ENCODE results near the gene MRPS33. TPM values are rescaled to one million over a fixed set of nuclear protein-coding genes. Genes with fewer than 3 reads are reported as not detected.

Gene MRPS33
- total RNA-seq, 1 experiment from 2014 or later: 132 TPM

GRCh38 chr7:141012696-141013344 is 1.9 kb downstream of the MRPS33 start:
- no peak for DNase-seq (ENCODE audit: extremely low read depth, low read depth)

GRCh38 chr7:141012044-141012685 is 2.6 kb downstream of the MRPS33 start:
- peak; percentile 77 for DNase-seq (ENCODE audit: extremely low read depth, low read depth)

- no peak for DNase-seq (ENCODE audit: extremely low read depth, low read depth)
Observed at GRCh38 chr7:141011443-141011842, 3.3 kb downstream of the MRPS33 start.

- no peak for DNase-seq (ENCODE audit: extremely low read depth, low read depth)
Observed at GRCh38 chr7:141003172-141004065, 11.3 kb downstream of the MRPS33 start.

GRCh38 chr7:141001546-141001945 is 13.2 kb downstream of the MRPS33 start:
- no peak for DNase-seq (ENCODE audit: extremely low read depth, low read depth)

GRCh38 chr7:141001122-141001521 is 13.6 kb downstream of the MRPS33 start:
- no peak for DNase-seq (ENCODE audit: extremely low read depth, low read depth)

- no peak for DNase-seq (ENCODE audit: extremely low read depth, low read depth)
Observed at GRCh38 chr7:140998715-140999114, 16.0 kb downstream of the MRPS33 start.

- DNase-seq (ENCODE audit: extremely low read depth, low read depth): no peak
Observed at GRCh38 chr7:140992422-140992821, 22.3 kb downstream of the MRPS33 start.

GRCh38 chr7:140990193-140990962 is 24.4 kb downstream of the MRPS33 start:
- DNase-seq (ENCODE audit: extremely low read depth, low read depth): no peak

- no peak for DNase-seq (ENCODE audit: extremely low read depth, low read depth)
Observed at GRCh38 chr7:140989068-140989467, 25.7 kb downstream of the MRPS33 start.

- peak; percentile 12 for DNase-seq (ENCODE audit: extremely low read depth, low read depth)
Observed at GRCh38 chr7:140983802-140984201, 30.9 kb downstream of the MRPS33 start.

- DNase-seq (ENCODE audit: extremely low read depth, low read depth): no peak
Observed at GRCh38 chr7:140982508-140982907, 32.2 kb downstream of the MRPS33 start.

GRCh38 chr7:140981951-140982350 is 32.8 kb downstream of the MRPS33 start:
- no peak for DNase-seq (ENCODE audit: extremely low read depth, low read depth)

- no peak for DNase-seq (ENCODE audit: extremely low read depth, low read depth)
Observed at GRCh38 chr7:140977741-140978140, 37.0 kb downstream of the MRPS33 start.

- no peak for DNase-seq (ENCODE audit: extremely low read depth, low read depth)
Observed at GRCh38 chr7:140972876-140973829, 41.6 kb downstream of the MRPS33 start.

- DNase-seq (ENCODE audit: extremely low read depth, low read depth): no peak
Observed at GRCh38 chr7:140972344-140972743, 42.4 kb downstream of the MRPS33 start.

- DNase-seq (ENCODE audit: extremely low read depth, low read depth): no peak
Observed at GRCh38 chr7:140967438-140967837, 47.3 kb downstream of the MRPS33 start.

- no peak for DNase-seq (ENCODE audit: extremely low read depth, low read depth)
Observed at GRCh38 chr7:140966561-140967233, 48.1 kb downstream of the MRPS33 start.

GRCh38 chr7:140961117-140961516 is 53.6 kb downstream of the MRPS33 start:
- no peak for DNase-seq (ENCODE audit: extremely low read depth, low read depth)

Data from NCI-H460 (cell line).